ENCODE measurements around the gene P4HA2.

P4HA2 gene

GRCh38 chr5:132267166-132267739 lies 39.6 kb upstream of the P4HA2 start:
- no peaks in the 10 kb centered on the region for H3K36me3 ChIP-seq (ENCODE audit: insufficient read depth, low read length)

DNA sequence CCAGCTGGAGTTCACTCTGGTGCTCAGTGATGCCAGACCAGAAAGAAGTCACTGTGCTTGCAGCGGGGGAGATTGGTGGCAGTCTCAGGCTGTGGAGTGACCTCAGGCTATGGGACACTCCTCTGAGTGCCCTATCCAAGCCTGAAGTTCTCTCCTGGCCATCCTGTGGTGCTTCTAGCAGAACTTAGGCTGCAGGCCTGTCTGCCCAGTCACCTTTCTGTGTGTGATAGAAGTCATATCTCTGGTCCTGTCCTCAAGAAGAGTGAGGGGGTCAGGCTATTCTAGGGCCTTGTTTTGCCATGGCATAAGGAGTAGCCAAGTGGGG lies 39.1 kb upstream of the P4HA2 start:
- no peaks in the 10 kb centered on the region for H3F3A ChIP-seq (ENCODE audit: low read depth)
- no peak overlapping the region for H3K4me2 ChIP-seq (ENCODE audit: low read depth, low read length, poor library complexity, severe bottlenecking)
- H3K4me3 ChIP-seq (ENCODE audit: low read length, poor library complexity, severe bottlenecking), result no peak overlapping the region
- no peaks in the 10 kb centered on the region for H3K9me2 ChIP-seq (replicated peaks; ENCODE audit: low read depth, low read length)
- TF ChIP-seq, protein P1, sequence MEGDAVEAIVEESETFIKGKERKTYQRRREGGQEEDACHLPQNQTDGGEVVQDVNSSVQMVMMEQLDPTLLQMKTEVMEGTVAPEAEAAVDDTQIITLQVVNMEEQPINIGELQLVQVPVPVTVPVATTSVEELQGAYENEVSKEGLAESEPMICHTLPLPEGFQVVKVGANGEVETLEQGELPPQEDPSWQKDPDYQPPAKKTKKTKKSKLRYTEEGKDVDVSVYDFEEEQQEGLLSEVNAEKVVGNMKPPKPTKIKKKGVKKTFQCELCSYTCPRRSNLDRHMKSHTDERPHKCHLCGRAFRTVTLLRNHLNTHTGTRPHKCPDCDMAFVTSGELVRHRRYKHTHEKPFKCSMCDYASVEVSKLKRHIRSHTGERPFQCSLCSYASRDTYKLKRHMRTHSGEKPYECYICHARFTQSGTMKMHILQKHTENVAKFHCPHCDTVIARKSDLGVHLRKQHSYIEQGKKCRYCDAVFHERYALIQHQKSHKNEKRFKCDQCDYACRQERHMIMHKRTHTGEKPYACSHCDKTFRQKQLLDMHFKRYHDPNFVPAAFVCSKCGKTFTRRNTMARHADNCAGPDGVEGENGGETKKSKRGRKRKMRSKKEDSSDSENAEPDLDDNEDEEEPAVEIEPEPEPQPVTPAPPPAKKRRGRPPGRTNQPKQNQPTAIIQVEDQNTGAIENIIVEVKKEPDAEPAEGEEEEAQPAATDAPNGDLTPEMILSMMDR (conservative IDR thresholded peaks at IDR 0.05; ENCODE audit: low read length), result no peak
- TF ChIP-seq EZH2phosphoT487 (IDR thresholded peaks at IDR 0.05; ENCODE audit: borderline replicate concordance), result no peak
- no peaks in the 10 kb centered on the region for H4K20me1 ChIP-seq (ENCODE audit: insufficient read depth, low read length, poor library complexity, severe bottlenecking)
- H3K27me3 ChIP-seq (ENCODE audit: insufficient read depth, low read length, poor library complexity, severe bottlenecking), result no peaks in the 10 kb centered on the region
- H3K4me1 ChIP-seq (ENCODE audit: insufficient read depth, low read length, poor library complexity, severe bottlenecking), result peaks cover 16% of the 10 kb centered on the region
- H3K9me3 ChIP-seq (ENCODE audit: insufficient read depth, low read depth, low read length), result no peaks in the 10 kb centered on the region
- no peaks in the 10 kb centered on the region for H3K79me2 ChIP-seq (ENCODE audit: insufficient read depth, low read length)
- H3K36me3 ChIP-seq (ENCODE audit: insufficient read depth, low read length), result no peaks in the 10 kb centered on the region
- H2AFZ ChIP-seq (ENCODE audit: low read length), result no peak overlapping the region
- no peak overlapping the region for H3K9ac ChIP-seq (ENCODE audit: low read depth, low read length, poor library complexity, severe bottlenecking)

More at GRCh38 chr5:132267166-132267739, 39.6 kb upstream of the P4HA2 start:
- Histone ChIP-seq H3K79me2 (ENCODE audit: insufficient read depth, low read length) (no peaks in the 10 kb centered on the region), H3K27me3 (ENCODE audit: insufficient read depth, low read length, poor library complexity, severe bottlenecking) (no peaks in the 10 kb centered on the region), H2AFZ (ENCODE audit: low read length) (no peak overlapping the region), H3K9me3 (ENCODE audit: insufficient read depth, low read depth, low read length) (no peaks in the 10 kb centered on the region), H3K4me2 (ENCODE audit: low read depth, low read length, poor library complexity, severe bottlenecking) (no peak overlapping the region), H3K9me2 (replicated peaks; ENCODE audit: low read depth, low read length) (no peaks in the 10 kb centered on the region), H3K4me3 (ENCODE audit: low read length, poor library complexity, severe bottlenecking) (no peak overlapping the region), H3K9ac (ENCODE audit: low read depth, low read length, poor library complexity, severe bottlenecking) (no peak overlapping the region), H4K20me1 (ENCODE audit: insufficient read depth, low read length, poor library complexity, severe bottlenecking) (no peaks in the 10 kb centered on the region), H3K4me1 (ENCODE audit: insufficient read depth, low read length, poor library complexity, severe bottlenecking) (peaks cover 16% of the 10 kb centered on the region), H3F3A (ENCODE audit: low read depth) (no peaks in the 10 kb centered on the region)
- TF ChIP-seq EZH2phosphoT487 (IDR thresholded peaks at IDR 0.05; ENCODE audit: borderline replicate concordance), result no peak
- TF ChIP-seq, protein P1 (conservative IDR thresholded peaks at IDR 0.05; ENCODE audit: low read length), result no peak

- no peak overlapping the region for H3K4me3 ChIP-seq (ENCODE audit: low read length, poor library complexity, severe bottlenecking)
- H3K79me2 ChIP-seq (ENCODE audit: insufficient read depth, low read length), result no peaks in the 10 kb centered on the region
- no peaks in the 10 kb centered on the region for H3K36me3 ChIP-seq (ENCODE audit: insufficient read depth, low read length)
- H3K9ac ChIP-seq (ENCODE audit: low read depth, low read length, poor library complexity, severe bottlenecking), result no peak overlapping the region
- H3K27me3 ChIP-seq (ENCODE audit: insufficient read depth, low read length, poor library complexity, severe bottlenecking), result no peaks in the 10 kb centered on the region
- no peaks in the 10 kb centered on the region for H3F3A ChIP-seq (ENCODE audit: low read depth)
- H3K4me2 ChIP-seq (ENCODE audit: low read depth, low read length, poor library complexity, severe bottlenecking), result no peak overlapping the region
- no peak for TF ChIP-seq EZH2phosphoT487 (IDR thresholded peaks at IDR 0.05; ENCODE audit: borderline replicate concordance)
- TF ChIP-seq, protein P1 (conservative IDR thresholded peaks at IDR 0.05; ENCODE audit: low read length), result no peak
- H3K9me3 ChIP-seq (ENCODE audit: insufficient read depth, low read depth, low read length), result no peaks in the 10 kb centered on the region
- H2AFZ ChIP-seq (ENCODE audit: low read length), result no peak overlapping the region
- no peaks in the 10 kb centered on the region for H3K9me2 ChIP-seq (replicated peaks; ENCODE audit: low read depth, low read length)
- no peaks in the 10 kb centered on the region for H4K20me1 ChIP-seq (ENCODE audit: insufficient read depth, low read length, poor library complexity, severe bottlenecking)
- H3K4me1 ChIP-seq (ENCODE audit: insufficient read depth, low read length, poor library complexity, severe bottlenecking), result peaks cover 16% of the 10 kb centered on the region
Measured at GRCh38 chr5:132266031-132266835, 38.6 kb upstream of the P4HA2 start.
